ENCODE measurements around the gene PITX1. TPM values are rescaled to one million over a fixed set of nuclear protein-coding genes. Genes with fewer than 3 reads are reported as not detected.
"Not testable (repeated sequence)": the region's sequence is repeated elsewhere in the genome, so short reads cannot be mapped to it uniquely, and the experiment has no call there.

The PITX1 gene
- total and polyA plus RNA-seq, 2 donors (not counting 3 experiments of a cell fraction or from before 2014, with no cell fraction given) = 0.48 to 6.0 TPM

- dilution Hi-C loops (cut with MboI; ENCODE audit: extremely low pct_ligation_motif_present, low sequenced_read_pairs); H3K9ac ChIP-seq (replicated peaks; ENCODE audit: extremely low read depth, insufficient read depth, low read length); H2AFZ ChIP-seq (ENCODE audit: low read depth, low read length); H3K4me3 ChIP-seq (replicated peaks in 1 of 3; ENCODE audit: insufficient read depth in 1 of 3, low read depth in 1 of 3, low read length in 3 of 3); CTCF ChIA-PET; FAIRE-seq; H3K4me2 ChIP-seq (ENCODE audit: insufficient read depth, low read length); H3K36me3 ChIP-seq (ENCODE audit: control insufficient read depth in 2 of 2, extremely low read depth in 1 of 2, insufficient read depth in 2 of 2, low read length in 2 of 2); DNase-seq (ENCODE audit: low read depth, low spot score); H3K4me1 ChIP-seq (ENCODE audit: control insufficient read depth, extremely low read depth, insufficient read depth, low read length); BruUV-seq (replicated peaks); H3K9me3 ChIP-seq (replicated peaks; ENCODE audit: control insufficient read depth, insufficient read depth, low read length); POLR2A ChIA-PET; H4K20me1 ChIP-seq (replicated peaks; ENCODE audit: control insufficient read depth, extremely low read depth, insufficient read depth, low read length); H3K27ac ChIP-seq (ENCODE audit: insufficient read depth, low read depth, low read length); intact Hi-C loops (cut with micrococcal nuclease); H3K9me1 ChIP-seq (replicated peaks; ENCODE audit: control insufficient read depth, extremely low read depth, insufficient read depth, low read length); H3K27me3 ChIP-seq (ENCODE audit: control insufficient read depth in 2 of 2, insufficient read depth in 2 of 2, low read length in 2 of 2); H3K79me2 ChIP-seq (ENCODE audit: control insufficient read depth, insufficient read depth, low read length): not testable (repeated sequence)
These were observed 43.8 kb downstream of the PITX1 start for GRCh38 chr5:134990183-134990582.

GRCh38 chr5:134989266-134989830, 44.7 kb downstream of the PITX1 start:
- FAIRE-seq (no peak), DNase-seq (ENCODE audit: low read depth, low spot score) (no peak)
- BruUV-seq (replicated peaks) = no TSS peak
- H3K27ac ChIP-seq (ENCODE audit: insufficient read depth, low read depth, low read length) = no peak overlapping the region
- no peaks in the 10 kb centered on the region for H3K9me3 ChIP-seq (replicated peaks; ENCODE audit: control insufficient read depth, insufficient read depth, low read length)
- H3K79me2 ChIP-seq (ENCODE audit: control insufficient read depth, insufficient read depth, low read length) = no peaks in the 10 kb centered on the region
- ChIA-PET POLR2A (no interaction called here), CTCF (interaction anchor here (1.2 kb wide), 1 partner anchor 13 kb away, joined by 3 read pairs; no protein-coding TSS in a partner anchor)
- H4K20me1 ChIP-seq (replicated peaks; ENCODE audit: control insufficient read depth, extremely low read depth, insufficient read depth, low read length) = no peaks in the 10 kb centered on the region
- intact Hi-C loops (cut with micrococcal nuclease) (no loop called here), dilution Hi-C loops (cut with MboI; ENCODE audit: extremely low pct_ligation_motif_present, low sequenced_read_pairs) (no loop called here)
- H3K4me3 ChIP-seq (replicated peaks in 1 of 3; ENCODE audit: insufficient read depth in 1 of 3, low read depth in 1 of 3, low read length in 3 of 3) = no peak overlapping the region
- no peaks in the 10 kb centered on the region for H3K36me3 ChIP-seq (ENCODE audit: control insufficient read depth in 2 of 2, extremely low read depth in 1 of 2, insufficient read depth in 2 of 2, low read length in 2 of 2)
- H2AFZ ChIP-seq (ENCODE audit: low read depth, low read length) = no peak overlapping the region
- H3K9me1 ChIP-seq (replicated peaks; ENCODE audit: control insufficient read depth, extremely low read depth, insufficient read depth, low read length) = no peaks in the 10 kb centered on the region
- TF ChIP-seq EZH2 (IDR thresholded peaks at IDR 0.05; ENCODE audit: borderline replicate concordance, low read depth, low read length, severe bottlenecking) (no peak), POLR2A (IDR thresholded peaks at IDR 0.05; ENCODE audit: low read depth, low read length) (no peak), MAX (IDR thresholded peaks at IDR 0.05; ENCODE audit: insufficient read depth, insufficient read length) (no peak), POLR2AphosphoS5 (IDR thresholded peaks at IDR 0.05; ENCODE audit: insufficient read depth, low read depth, low read length) (no peak), CTCF (IDR thresholded peaks at IDR 0.05; ENCODE audit: extremely low read depth in 1 of 2, insufficient read depth in 1 of 2, low read depth in 1 of 2, low read length in 2 of 2) (no peak), JUN (IDR thresholded peaks at IDR 0.05; ENCODE audit: borderline replicate concordance, insufficient read depth, insufficient read length, low read depth) (no peak)
- no peaks in the 10 kb centered on the region for H3K4me1 ChIP-seq (ENCODE audit: control insufficient read depth, extremely low read depth, insufficient read depth, low read length)
- H3K9ac ChIP-seq (replicated peaks; ENCODE audit: extremely low read depth, insufficient read depth, low read length) = no peak overlapping the region
- H3K27me3 ChIP-seq (ENCODE audit: control insufficient read depth in 2 of 2, insufficient read depth in 2 of 2, low read length in 2 of 2) = peaks cover 3 to 4% of the 10 kb centered on the region in 2 experiments
- no peak overlapping the region for H3K4me2 ChIP-seq (ENCODE audit: insufficient read depth, low read length)
